Transverse colon (tissue), 4 donors: ENCODE results near the gene ENO2.

Source experiments
- EP300 ChIP-seq: sonication (generic); formaldehyde crosslinking; IDR thresholded peaks from one replicate; pipeline ENCODE4 v1.6.1; 2017; ENCODE audit warnings: antibody characterized with exemption, low read depth
- POLR2A ChIP-seq: fragments of 450-650 bp; IDR thresholded peaks from one replicate; pipeline ENCODE4 v1.6.1; 2016; ENCODE audit warnings: antibody characterized with exemption, mild to moderate bottlenecking, moderate library complexity
- POLR2AphosphoS5 ChIP-seq, 3 donors: sonication (generic); formaldehyde crosslinking; IDR thresholded peaks; one replicate each; pipeline ENCODE4 v1.6.1; 2016; ENCODE audit warnings: antibody characterized with exemption in 3 of 3
- TF ChIP-seq, protein P1 (sequence below), 5 experiments: fragments of 200-600 bp in 3 of 5; fragments of 450-650 bp in 2 of 5; sonication (generic) in 3 of 5; IDR thresholded peaks; 1 replicate in 2 of 5; 2 replicates in 3 of 5; pipeline ENCODE4 v1.5.1; 2016 to 2017; ENCODE audit warnings: antibody characterized with exemption in 5 of 5, inconsistent platforms in 3 of 5, mild to moderate bottlenecking in 2 of 5, moderate library complexity in 1 of 5

DNA sequence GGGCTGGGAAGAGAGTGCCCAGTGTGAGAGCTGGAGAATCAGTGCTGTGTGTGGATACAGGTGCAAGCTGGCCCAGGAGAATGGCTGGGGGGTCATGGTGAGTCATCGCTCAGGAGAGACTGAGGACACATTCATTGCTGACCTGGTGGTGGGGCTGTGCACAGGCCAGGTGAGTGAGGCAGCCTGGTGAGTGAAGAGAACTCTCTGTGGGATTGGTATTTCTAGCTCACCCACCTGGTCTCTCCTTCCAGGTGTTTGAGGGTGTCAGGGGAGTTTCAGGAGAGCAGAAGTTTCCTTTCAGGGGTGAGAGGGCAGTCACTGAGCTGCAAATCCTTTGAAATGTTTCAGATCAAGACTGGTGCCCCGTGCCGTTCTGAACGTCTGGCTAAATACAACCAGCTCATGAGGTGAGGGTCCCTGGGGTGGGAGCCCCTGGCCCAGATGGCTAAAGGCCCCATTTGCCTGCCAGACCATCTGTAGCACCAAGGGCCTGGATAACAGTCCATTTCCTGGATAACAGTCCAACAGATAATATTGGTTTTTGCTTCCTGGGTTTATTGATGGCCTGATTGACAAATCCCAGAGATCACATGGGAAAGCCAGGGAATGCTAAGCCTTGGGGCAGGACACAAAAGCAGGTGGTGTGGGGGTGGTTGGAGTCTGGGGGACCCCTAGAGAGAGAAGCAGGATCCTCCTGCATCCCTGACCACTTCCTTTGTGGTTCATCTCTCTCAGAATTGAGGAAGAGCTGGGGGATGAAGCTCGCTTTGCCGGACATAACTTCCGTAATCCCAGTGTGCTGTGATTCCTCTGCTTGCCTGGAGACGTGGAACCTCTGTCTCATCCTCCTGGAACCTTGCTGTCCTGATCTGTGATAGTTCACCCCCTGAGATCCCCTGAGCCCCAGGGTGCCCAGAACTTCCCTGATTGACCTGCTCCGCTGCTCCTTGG is 7.9 kb downstream of the ENO2 start:
- no peak for TF ChIP-seq POLR2AphosphoS5 (IDR thresholded peaks at IDR 0.05)
- TF ChIP-seq, protein P1, sequence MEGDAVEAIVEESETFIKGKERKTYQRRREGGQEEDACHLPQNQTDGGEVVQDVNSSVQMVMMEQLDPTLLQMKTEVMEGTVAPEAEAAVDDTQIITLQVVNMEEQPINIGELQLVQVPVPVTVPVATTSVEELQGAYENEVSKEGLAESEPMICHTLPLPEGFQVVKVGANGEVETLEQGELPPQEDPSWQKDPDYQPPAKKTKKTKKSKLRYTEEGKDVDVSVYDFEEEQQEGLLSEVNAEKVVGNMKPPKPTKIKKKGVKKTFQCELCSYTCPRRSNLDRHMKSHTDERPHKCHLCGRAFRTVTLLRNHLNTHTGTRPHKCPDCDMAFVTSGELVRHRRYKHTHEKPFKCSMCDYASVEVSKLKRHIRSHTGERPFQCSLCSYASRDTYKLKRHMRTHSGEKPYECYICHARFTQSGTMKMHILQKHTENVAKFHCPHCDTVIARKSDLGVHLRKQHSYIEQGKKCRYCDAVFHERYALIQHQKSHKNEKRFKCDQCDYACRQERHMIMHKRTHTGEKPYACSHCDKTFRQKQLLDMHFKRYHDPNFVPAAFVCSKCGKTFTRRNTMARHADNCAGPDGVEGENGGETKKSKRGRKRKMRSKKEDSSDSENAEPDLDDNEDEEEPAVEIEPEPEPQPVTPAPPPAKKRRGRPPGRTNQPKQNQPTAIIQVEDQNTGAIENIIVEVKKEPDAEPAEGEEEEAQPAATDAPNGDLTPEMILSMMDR (IDR thresholded peaks at IDR 0.05) = no peak
- no peak for TF ChIP-seq EP300
- no peak for TF ChIP-seq POLR2A
